ENCODE results near the gene SCIN.

SCIN gene

DNA sequence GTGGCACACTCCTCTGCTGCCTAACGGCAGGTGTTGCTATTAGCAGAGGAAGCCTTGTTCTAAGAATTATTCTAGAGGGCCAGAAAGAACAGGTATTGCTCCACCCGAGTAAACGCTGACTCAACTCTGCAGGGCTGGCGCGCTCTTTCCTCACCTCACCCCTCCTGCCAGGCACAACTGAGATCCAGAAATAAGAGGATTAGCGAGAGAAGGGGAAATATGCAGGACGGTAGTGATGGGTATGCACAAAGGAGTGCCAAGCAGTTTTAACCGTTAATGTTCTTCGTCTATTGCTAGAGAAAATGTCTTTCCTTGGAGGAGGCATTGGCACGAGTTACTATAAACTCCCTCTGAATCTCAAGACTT, 369 bp upstream of the SCIN start:
- TF ChIP-seq, protein P1, sequence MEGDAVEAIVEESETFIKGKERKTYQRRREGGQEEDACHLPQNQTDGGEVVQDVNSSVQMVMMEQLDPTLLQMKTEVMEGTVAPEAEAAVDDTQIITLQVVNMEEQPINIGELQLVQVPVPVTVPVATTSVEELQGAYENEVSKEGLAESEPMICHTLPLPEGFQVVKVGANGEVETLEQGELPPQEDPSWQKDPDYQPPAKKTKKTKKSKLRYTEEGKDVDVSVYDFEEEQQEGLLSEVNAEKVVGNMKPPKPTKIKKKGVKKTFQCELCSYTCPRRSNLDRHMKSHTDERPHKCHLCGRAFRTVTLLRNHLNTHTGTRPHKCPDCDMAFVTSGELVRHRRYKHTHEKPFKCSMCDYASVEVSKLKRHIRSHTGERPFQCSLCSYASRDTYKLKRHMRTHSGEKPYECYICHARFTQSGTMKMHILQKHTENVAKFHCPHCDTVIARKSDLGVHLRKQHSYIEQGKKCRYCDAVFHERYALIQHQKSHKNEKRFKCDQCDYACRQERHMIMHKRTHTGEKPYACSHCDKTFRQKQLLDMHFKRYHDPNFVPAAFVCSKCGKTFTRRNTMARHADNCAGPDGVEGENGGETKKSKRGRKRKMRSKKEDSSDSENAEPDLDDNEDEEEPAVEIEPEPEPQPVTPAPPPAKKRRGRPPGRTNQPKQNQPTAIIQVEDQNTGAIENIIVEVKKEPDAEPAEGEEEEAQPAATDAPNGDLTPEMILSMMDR (IDR thresholded peaks at IDR 0.05; ENCODE audit: extremely low read depth, missing control alignments) = no peak
- no peak for DNase-seq (ENCODE audit: low spot score)

- TF ChIP-seq, protein P1 (IDR thresholded peaks at IDR 0.05; ENCODE audit: extremely low read depth, missing control alignments) = no peak
These were observed 1.2 kb downstream of the SCIN start for GRCh38 chr7:12571691-12572090.

DNA sequence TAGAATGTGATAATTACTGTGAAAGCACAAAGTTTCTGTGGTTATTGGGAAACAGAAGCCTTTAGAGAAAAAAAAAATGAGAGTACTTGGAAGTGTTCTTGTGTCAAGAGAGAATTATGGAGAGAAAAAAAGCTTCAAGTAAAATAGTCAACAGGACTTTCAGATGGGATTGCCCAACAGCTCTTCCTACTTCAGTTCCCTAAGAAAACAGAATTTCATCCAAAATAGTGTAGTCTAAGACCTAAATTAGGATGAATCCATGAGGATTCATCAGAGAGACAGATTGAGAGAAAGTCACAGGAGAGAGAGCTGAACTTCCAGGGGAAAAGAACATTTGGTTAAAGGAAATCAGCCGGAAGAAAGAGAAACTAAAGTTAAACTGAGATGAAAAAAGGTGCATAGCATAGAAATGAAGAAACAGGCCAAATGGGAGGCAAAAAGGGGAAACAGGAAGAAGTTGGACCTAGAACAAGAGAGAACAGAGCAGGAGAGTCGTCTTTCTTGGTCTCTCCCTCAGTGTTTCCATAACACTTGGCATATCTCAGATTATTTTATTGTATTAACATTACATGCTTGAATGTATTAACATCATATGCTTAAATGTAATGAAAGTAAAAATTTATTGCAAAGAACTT, 2.5 kb downstream of the SCIN start:
- TF ChIP-seq, protein P1 (IDR thresholded peaks at IDR 0.05; ENCODE audit: extremely low read depth, missing control alignments) = no peak
- no peak for DNase-seq (ENCODE audit: low spot score)

More at GRCh38 chr7:12571691-12572090, 1.2 kb downstream of the SCIN start:
- DNase-seq (ENCODE audit: low spot score) = no peak

DNA sequence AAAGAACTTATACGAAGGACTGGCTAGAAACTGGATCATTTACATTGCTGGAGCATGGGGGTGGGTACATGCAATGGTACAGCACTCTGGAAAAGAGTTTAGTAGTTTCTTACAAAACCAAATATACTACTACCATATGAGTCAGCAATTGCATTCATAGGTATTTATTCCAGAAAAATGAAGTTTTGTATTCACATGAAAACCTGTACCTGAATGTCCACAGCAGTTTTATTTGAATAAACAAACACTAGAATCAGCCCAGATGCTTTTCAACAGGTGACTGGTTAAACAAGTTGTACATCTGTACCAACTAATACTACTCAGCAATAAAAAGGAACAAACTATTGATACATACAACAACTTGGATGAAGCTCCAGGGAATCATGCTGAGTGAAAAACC, 3.4 kb downstream of the SCIN start:
- no peak for DNase-seq (ENCODE audit: low spot score)
- TF ChIP-seq, protein P1 (IDR thresholded peaks at IDR 0.05; ENCODE audit: extremely low read depth, missing control alignments) = no peak

DNA sequence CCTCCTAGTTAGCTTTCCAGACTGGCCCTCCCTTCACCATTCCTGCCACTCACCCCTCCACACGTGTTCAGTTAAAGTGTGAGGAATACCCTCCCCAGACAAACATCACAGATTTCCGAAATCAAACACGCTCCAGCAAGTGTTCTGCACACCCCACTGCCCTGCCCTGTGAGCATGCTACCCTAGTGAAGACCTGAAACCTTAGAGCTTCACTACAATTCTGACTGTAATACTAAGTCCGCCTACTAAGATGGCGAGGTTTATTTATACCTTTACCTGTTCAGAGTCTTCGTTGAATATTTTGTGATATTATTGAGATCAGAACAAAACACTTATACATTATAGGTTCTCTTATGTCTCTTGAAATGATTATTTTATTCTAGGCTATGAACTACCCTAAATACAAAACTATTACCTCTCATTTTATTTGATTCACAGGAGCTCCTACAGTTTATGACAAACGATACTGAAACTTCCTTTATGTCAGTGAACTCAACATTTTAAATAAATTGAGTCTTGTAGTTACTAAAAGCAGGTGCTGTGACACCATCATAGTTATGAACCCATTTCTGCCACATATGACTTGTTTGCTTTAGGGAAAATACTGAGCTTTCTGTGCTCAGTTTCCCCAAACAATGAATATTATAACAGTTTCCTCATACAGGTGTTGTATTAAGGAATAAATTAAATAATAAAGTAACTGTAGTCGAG, 8.6 kb downstream of the SCIN start:
- DNase-seq (ENCODE audit: low spot score) = peak; percentile 40
- TF ChIP-seq, protein P1 (IDR thresholded peaks at IDR 0.05; ENCODE audit: extremely low read depth, missing control alignments) = no peak

DNA sequence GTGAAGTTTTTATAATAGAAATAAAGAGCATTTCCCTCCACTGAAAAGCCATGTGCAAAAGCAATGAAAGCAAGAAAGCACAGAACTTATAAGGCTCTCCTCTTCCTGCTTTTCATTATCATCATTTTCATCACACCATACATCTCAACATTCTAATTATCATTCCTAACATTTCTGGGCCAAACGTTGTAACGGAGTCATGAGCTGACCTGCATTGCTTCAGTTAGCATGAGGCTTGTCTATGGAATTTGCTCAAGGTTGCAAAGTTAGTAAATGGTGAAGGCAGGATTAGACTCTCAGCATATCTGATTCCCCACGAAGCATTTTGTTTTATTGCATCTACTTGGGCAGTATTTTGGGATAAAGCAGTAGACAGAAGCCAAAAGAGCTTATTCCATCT, 11.4 kb downstream of the SCIN start:
- DNase-seq (ENCODE audit: low spot score) = no peak

GRCh38 chr7:12582362-12582761, 11.8 kb downstream of the SCIN start:
- DNase-seq (ENCODE audit: low spot score) = no peak
- TF ChIP-seq, protein P1 (IDR thresholded peaks at IDR 0.05; ENCODE audit: extremely low read depth, missing control alignments) = no peak

More for the DNA sequence above, 11.4 kb downstream of the SCIN start:
- TF ChIP-seq, protein P1 (IDR thresholded peaks at IDR 0.05; ENCODE audit: extremely low read depth, missing control alignments) = no peak
